VCaP (cell line): ENCODE data around the gene CNFN.
A peak's percentile ranks its signal among the peaks of the same experiment; 100 is the strongest.

Experiments
- H3K27ac ChIP-seq: fragments of 450-650 bp; 2 replicates; pipeline ENCODE4 v1.5.1; 2017
- CTCF ChIP-seq: fragments of 450-650 bp; conservative IDR thresholded peaks from 2 replicates; pipeline ENCODE4 v1.5.1; 2017; ENCODE audit warnings: mild to moderate bottlenecking, moderate library complexity

Gene CNFN

GRCh38 chr19:42421101-42421500 lies 31.0 kb upstream of the CNFN start:
- TF ChIP-seq CTCF: no peak
- peak overlapping the region; percentile 80 for H3K27ac ChIP-seq

GRCh38 chr19:42420055-42420544 lies 30.0 kb upstream of the CNFN start:
- H3K27ac ChIP-seq: peak overlapping the region; percentile 80
- TF ChIP-seq CTCF: peak; percentile 79

GRCh38 chr19:42419309-42419708 lies 29.2 kb upstream of the CNFN start:
- no peak for TF ChIP-seq CTCF

GRCh38 chr19:42412661-42413076 lies 22.6 kb upstream of the CNFN start:
- no peak for TF ChIP-seq CTCF
- peak overlapping the region; percentile 20; the same call in 1 of the 2 replicates for H3K27ac ChIP-seq

More at GRCh38 chr19:42419309-42419708, 29.2 kb upstream of the CNFN start:
- H3K27ac ChIP-seq: no peak overlapping the region

GRCh38 chr19:42412227-42412626 lies 22.1 kb upstream of the CNFN start:
- H3K27ac ChIP-seq: peak overlapping the region; percentile 20; the same call in 1 of the 2 replicates
- no peak for TF ChIP-seq CTCF

- H3K27ac ChIP-seq: peak overlapping the region; percentile 20; the same call in 1 of the 2 replicates
- TF ChIP-seq CTCF: no peak
Observed at GRCh38 chr19:42411581-42412178, 21.6 kb upstream of the CNFN start.

DNA sequence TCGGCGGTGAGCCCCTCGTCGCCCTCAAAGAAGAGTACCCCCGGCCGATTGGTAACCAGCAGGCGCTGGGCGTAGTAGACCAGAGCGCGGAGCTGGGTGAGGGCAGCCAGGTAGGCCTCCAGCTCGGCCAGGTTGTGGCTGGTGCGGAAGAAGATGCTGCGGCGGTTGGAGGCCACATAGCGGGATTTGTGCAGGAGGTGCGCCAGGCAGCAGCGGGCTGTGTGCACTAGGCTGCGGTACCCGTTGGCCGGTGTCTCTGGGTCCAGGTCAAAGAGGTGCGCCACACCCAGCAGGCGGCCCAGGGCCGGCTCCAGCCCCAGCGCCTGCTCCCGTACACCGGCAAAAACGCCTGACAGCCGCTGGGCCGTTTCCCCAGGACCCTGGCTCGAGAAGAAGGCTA lies 20.3 kb upstream of the CNFN start:
- H3K27ac ChIP-seq: no peak overlapping the region
- TF ChIP-seq CTCF: no peak
